Testis (tissue), 3 donors: Measurements from ENCODE around the gene AATK. TPM values are rescaled to one million over a fixed set of nuclear protein-coding genes. Genes with fewer than 3 reads are reported as not detected.

Experiments used
- DNase-seq: peaks from one replicate; pipeline ENCODE4 v3.0.0-alpha.2; 2019
- H3K27ac ChIP-seq, 2 donors: fragments of 200-600 bp; sonication (generic); one replicate each; pipeline ENCODE4 v1.5.1; 2019
- H3K27me3 ChIP-seq: fragments of 200-600 bp; sonication (generic); one replicate; pipeline ENCODE4 v1.5.1; 2019
- H3K36me3 ChIP-seq: fragments of 200-600 bp; sonication (generic); one replicate; pipeline ENCODE4 v1.5.1; 2017; ENCODE audit warnings: low read depth; ENCODE audit errors: missing control alignments
- H3K4me1 ChIP-seq: fragments of 200-600 bp; sonication (generic); one replicate; pipeline ENCODE4 v1.5.1; 2019
- H3K4me3 ChIP-seq, 2 donors: fragments of 200-600 bp; sonication (generic); one replicate each; pipeline ENCODE4 v1.5.1; 2017 to 2019
- H3K9me3 ChIP-seq: fragments of 200-600 bp; sonication (generic); one replicate; pipeline ENCODE4 v1.5.1; 2017
- CTCF ChIP-seq, 3 experiments: fragments of 450-650 bp in 2 of 3; fragments of 200-600 bp in 1 of 3; sonication (generic) in 1 of 3; IDR thresholded peaks; one replicate each; pipeline ENCODE4 v1.5.1; 2016 to 2019; ENCODE audit warnings: antibody characterized with exemption in 3 of 3, mild to moderate bottlenecking in 2 of 3, moderate library complexity in 1 of 3
- POLR2A ChIP-seq: fragments of 450-650 bp; IDR thresholded peaks from one replicate; pipeline ENCODE4 v1.6.1; 2017; ENCODE audit warnings: antibody characterized with exemption, mild to moderate bottlenecking, moderate library complexity
- WGBS, 2 donors: methylation state at CpG; one replicate each; pipeline ENCODE4 v1.1.5; 2018; 5-methylcytosine and 5-hydroxymethylcytosine counted together
- intact Hi-C: fragments of 100-400 bp; cut with DNase I; formaldehyde crosslinking; loops from one replicate; pipeline ENCODE4 v1.15.1; 2023; ENCODE audit warnings: low total_unique reads
- polyA plus RNA-seq: library from polyadenylated mRNA; stranded (reverse); fragments of 350-450 nt; fragmentation: Illumina TruSeq; extraction: RNeasy Lipid Tissue Mini Kit (QIAGEN cat#74804); gene quantifications from one replicate; pipeline ENCODE4 v1.2.3, GENCODE V29; 2014; ENCODE audit warnings: low read depth, low replicate concordance; ENCODE audit not compliant: insufficient read depth
- total RNA-seq, 2 donors: library from RNA; depleted of rRNA; stranded (reverse); fragments of >200 nt; gene quantifications; one replicate each; pipeline ENCODE4 v1.2.3, GENCODE V29; 2016

Gene AATK
- total and polyA plus RNA-seq, 3 donors from 2014 or later, result 3.5 to 5.6 (median 3.8) TPM

GRCh38 chr17:81197831-81198490 lies 31.9 kb upstream of the AATK start:
- H3K4me3 ChIP-seq, result no peak overlapping the region
- H3K27me3 ChIP-seq, result no peaks in the 10 kb centered on the region
- no peaks in the 10 kb centered on the region for H3K36me3 ChIP-seq
- H3K4me1 ChIP-seq, result peaks cover 20% of the 10 kb centered on the region
- no peak overlapping the region for H3K27ac ChIP-seq
- intact Hi-C loops, result no loop called here
- no peaks in the 10 kb centered on the region for H3K9me3 ChIP-seq
- no peak for DNase-seq
- 91 to 100% methylated on average over 1 to 15 of the region's 21 CpGs for WGBS, 2 donors
- TF ChIP-seq CTCF (IDR thresholded peaks at IDR 0.05), result no peak

- intact Hi-C loops, result no loop called here
- H3K4me3 ChIP-seq, result no peak overlapping the region
- H3K27me3 ChIP-seq, result no peaks in the 10 kb centered on the region
- TF ChIP-seq POLR2A, result no peak
- TF ChIP-seq CTCF (IDR thresholded peaks at IDR 0.05), result no peak
- H3K4me1 ChIP-seq, result peaks cover 20% of the 10 kb centered on the region
- H3K27ac ChIP-seq, result no peak overlapping the region
- WGBS, 2 donors, result 80 to 96% methylated on average over 9 to 14 of the region's 14 CpGs
- H3K9me3 ChIP-seq, result no peaks in the 10 kb centered on the region
- H3K36me3 ChIP-seq, result no peaks in the 10 kb centered on the region
- DNase-seq, result no peak
Measured at GRCh38 chr17:81197409-81197795, 31.4 kb upstream of the AATK start.

GRCh38 chr17:81196505-81197408 lies 30.7 kb upstream of the AATK start:
- no peaks in the 10 kb centered on the region for H3K27me3 ChIP-seq
- intact Hi-C loops, result no loop called here
- H3K9me3 ChIP-seq, result no peaks in the 10 kb centered on the region
- WGBS, 2 donors, result 82 to 95% methylated on average over 32 to 45 of the region's 45 CpGs
- H3K36me3 ChIP-seq, result no peaks in the 10 kb centered on the region
- DNase-seq, result no peak
- H3K4me1 ChIP-seq, result peaks cover 20% of the 10 kb centered on the region
- H3K27ac ChIP-seq, result no peak overlapping the region
- TF ChIP-seq POLR2A, result no peak
- TF ChIP-seq CTCF (IDR thresholded peaks at IDR 0.05), result no peak
- no peak overlapping the region for H3K4me3 ChIP-seq

- no peaks in the 10 kb centered on the region for H3K27me3 ChIP-seq
- DNase-seq, result no peak
- TF ChIP-seq CTCF (IDR thresholded peaks at IDR 0.05), result no peak
- H3K36me3 ChIP-seq, result no peaks in the 10 kb centered on the region
- H3K4me3 ChIP-seq, result no peak overlapping the region
- intact Hi-C loops, result no loop called here
- H3K4me1 ChIP-seq, result peaks cover 20% of the 10 kb centered on the region
- H3K9me3 ChIP-seq, result no peaks in the 10 kb centered on the region
- H3K27ac ChIP-seq, result no peak overlapping the region
- WGBS, 2 donors, result 87 to 96% methylated on average over 3 to 14 of the region's 14 CpGs
Measured at GRCh38 chr17:81195941-81196495, 30.0 kb upstream of the AATK start.
